Frontal cortex (tissue), 4 donors: ENCODE measurements around the gene NDUFS7. TPM values are rescaled to one million over a fixed set of nuclear protein-coding genes. Genes with fewer than 3 reads are reported as not detected.
"Not testable (repeated sequence)": the region's sequence is repeated elsewhere in the genome, so short reads cannot be mapped to it uniquely, and the experiment has no call there.

Experiments used
- DNase-seq, 2 donors: peaks; one replicate each; pipeline ENCODE4 v3.0.0; 2012; ENCODE audit warnings: low spot score in 2 of 2
- FAIRE-seq: peaks from 2 replicates; lab custom pipeline; 2012; peaks lifted over from hg19 to GRCh38; lab: Jason Lieb, UNC
- total RNA-seq: library from RNA; depleted of rRNA; stranded (reverse); fragments of >200 nt; gene quantifications from one replicate; pipeline ENCODE4 v1.2.3, GENCODE V29; 2014
- donor health status: control.
- donor health status: control.
- donor health status: control.

Gene NDUFS7
- total RNA-seq, 1 donor from 2014 or later = 27.7 TPM

DNA sequence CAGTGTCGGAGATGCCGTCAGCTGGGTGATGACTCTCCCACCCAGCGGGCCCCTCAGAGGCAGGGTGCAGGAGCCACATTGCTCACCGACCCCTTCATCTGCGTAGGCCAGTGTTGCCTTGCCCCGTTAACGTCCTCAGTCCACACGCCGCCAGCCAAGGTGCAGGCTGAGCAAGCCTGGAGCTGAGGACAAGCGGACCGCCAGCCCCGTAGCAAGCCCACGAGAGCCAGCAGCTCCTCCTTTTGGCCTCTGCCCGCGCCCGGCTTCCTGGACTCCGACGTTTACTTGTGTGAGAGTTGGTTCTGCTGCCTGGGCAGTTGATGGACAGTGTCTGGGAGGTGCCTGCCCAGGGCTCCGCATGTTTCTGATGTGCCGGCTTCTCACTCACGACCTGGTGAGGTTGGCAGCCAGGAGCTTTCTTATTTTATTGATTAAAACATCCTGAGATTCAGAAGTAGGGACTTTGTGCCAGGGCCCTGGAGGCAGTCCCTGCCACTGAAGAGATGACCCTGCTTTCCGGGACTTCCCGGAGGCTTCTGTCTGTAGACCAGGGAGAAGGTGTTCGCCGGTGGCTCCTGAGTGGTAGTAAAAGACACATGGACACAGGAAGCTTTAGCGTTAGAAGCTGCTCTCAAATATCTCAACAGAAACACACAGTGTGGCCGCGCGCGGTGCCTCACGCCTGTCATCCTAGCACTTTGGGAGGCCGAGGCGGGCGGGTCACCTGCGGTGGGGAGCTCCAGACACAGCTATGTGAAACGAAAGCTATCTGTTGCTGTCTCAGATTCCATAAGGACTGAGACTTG, 29.5 kb downstream of the NDUFS7 start:
- no peak for DNase-seq
- no peak for FAIRE-seq

DNA sequence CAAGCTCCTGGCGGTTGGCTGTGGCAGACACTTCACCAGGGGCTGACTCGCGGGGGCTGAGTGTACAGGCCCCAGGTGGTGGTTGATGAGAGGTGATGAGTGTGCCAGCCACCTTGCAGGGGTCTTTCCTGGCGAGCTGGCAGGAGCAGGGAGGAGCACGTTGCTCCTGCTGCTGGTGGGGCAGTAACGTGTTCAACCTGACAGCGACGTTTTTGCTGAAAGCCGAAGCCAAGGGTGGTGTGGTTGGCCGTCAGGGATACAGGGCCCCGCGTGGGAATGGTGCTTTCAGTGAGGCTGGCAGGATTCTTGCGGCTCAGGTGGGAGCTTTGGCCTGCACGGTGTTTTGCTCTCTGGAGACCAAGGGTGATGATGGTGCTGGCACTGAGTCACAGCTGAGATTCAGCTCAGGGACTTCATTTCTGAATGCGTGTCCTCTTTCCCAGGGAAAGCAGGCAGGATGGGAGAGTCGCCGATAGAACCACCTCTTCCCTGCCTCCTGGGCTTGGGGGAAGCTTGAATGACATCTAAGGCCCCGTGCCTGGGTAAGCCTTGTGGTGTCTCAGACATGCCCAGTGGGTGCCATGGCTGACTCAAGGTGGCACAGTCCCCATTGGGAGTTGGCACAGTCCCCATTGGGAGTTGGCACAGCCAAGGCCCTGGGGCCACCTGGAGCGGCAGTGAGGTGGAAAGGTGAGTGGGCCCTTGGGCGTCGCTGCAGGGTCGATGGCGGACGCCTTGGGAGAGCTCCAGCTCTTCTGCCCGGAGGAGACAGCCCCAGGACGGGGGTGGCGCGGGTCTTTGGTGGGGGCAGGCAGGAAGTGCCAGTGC, 32.5 kb downstream of the NDUFS7 start:
- DNase-seq (no peak), FAIRE-seq (no peak)

DNA sequence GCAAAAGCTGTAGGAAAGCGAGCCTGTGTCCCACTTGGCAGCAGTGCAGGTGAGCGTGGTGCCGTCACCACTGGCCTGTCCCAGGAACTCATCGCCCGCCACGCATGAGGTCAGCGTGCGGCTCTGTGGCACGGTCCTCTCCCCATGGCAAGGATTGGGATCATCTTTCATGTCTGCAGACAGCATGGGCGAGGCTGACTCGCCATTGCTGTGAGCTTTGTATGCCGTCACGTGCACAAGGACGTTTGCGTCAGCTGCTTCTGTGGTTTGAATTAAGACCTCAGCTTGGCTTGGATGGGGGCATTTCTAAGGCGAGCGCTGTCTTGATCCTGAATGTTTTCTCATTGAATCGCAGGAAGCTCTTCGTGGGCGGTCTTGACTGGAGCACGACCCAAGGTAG, 33.4 kb downstream of the NDUFS7 start:
- FAIRE-seq (no peak), DNase-seq (no peak)

DNA sequence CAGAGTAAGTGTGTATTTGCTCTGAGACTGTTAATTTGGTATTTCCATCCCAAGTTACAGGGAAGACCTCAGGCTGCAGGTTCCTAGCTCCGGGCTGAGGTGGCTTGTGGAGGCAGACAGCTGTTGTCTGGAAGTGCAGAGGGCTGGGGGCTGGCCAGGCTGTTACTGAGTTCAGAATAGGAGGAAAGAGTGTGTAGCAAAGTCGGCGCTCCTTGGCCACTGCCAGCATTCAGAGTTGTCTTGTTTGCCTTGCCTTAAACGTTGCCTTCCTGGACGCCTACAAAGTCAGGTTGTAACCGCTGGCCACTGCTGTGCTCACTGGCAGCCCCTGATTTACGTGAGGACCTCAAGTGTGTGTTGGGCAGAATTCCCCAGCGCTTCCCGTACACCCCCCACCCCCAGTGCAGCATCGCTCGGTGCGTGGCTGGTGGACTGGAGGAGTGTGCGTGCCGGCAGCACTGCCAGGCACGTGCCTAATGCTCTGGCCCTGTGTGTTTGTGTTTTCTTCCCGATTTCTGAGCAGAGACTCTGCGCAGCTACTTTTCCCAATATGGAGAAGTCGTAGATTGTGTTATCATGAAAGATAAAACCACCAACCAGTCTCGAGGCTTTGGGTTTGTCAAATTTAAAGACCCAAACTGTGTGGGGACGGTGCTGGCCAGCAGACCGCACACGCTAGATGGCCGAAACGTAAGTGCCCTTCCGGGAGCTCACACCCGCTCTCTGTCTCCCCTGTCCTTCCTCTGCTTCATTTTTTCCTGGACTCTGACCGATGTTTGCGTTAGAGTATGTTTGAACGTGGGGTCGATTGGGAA, 34.2 kb downstream of the NDUFS7 start:
- no peak for DNase-seq
- FAIRE-seq = no peak

DNA sequence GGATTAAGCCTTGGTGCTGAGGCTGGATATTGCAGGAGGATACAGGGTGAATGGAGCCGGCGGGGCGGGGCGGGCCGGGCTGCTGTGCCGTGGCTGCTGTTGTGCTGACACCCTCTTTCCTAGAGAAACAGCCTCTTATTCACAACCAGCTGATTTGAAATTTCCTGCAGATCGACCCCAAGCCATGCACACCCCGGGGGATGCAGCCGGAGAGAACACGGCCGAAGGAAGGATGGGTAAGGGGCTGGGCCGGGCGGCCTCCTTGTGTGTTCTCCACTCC, 34.7 kb downstream of the NDUFS7 start:
- no peak for DNase-seq
- no peak for FAIRE-seq

- DNase-seq = no peak
- no peak for FAIRE-seq
These were observed 35.4 kb downstream of the NDUFS7 start for GRCh38 chr19:1418951-1419738.

- not testable (repeated sequence) for DNase-seq, FAIRE-seq
These were observed 36.4 kb downstream of the NDUFS7 start for GRCh38 chr19:1420085-1420484.

DNA sequence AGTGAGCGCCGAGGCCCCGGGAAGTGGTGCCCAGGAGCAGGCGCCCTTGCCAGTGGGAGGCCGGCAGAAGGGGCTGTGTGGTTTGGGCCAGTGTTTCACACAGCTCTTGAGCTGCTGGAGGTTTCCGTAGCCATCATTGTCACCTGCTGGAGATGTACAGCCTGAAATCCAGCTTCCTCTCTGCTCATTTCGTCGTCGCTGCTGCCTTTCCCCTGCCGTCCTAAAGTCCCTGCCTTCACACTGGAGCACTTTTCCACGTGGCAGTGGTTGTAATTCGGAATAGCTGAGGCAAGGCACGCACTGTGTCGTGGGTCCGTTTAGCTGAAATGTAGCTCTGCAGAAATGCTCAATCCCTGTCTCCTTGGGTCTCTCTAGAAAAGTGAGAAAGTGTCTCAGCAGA, 36.9 kb downstream of the NDUFS7 start:
- no peak for DNase-seq
- FAIRE-seq = no peak

DNA sequence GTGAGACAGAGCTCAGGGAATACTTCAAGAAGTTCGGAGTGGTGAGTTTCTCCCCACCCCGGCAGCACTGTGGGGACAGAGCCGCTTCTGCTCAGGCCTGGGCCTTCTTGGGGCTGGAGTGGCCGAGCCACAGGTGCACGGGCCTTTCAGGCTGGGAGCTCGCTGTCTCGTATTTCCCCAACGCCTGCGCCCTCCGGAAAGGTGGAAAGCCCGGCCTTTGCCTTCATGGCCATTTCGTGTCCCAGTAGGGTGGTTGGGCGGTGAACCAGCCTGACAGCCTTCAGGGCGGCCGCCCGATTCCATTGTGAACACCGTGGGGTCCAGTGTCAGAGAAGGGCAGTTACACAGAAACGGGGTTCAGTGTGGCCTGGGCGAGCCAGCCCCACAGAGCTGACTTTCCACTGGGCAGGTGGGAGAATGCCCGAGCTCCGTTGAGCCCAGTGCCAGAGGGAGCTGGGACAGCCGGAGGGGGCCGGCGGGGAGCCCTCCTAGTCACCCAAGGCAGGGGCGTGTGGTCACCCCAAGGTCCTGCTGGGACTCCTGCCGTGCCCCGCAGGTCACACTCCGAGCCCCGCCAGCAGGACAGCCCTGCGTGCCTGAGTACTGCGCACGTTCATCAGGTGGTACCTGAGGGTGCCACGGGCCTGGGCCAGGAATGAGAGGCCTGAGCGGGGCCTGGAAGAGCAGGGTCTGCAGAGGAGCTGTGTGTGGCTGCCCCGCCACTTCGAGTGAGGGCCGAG, 37.7 kb downstream of the NDUFS7 start:
- FAIRE-seq (no peak), DNase-seq (no peak)

DNA sequence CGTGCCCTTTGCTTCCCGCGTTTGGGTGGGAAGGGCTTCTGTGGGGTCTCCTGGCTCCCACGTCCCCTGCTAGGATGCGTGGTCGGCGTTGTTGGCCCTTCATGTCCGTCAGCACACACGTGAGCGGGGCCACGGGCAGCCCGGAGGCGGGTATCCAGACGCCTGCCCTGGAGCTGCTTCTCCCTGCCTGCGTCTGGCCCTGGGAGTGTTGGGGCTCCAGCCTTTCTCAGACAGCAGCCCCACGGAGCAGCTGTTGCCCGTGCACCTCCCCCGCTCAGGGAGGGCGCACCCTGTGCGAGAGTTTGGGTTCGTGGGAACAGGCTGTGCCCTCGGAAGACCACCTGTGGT, 38.2 kb downstream of the NDUFS7 start:
- no peak for FAIRE-seq
- DNase-seq = no peak

GRCh38 chr19:1422360-1422759, 38.7 kb downstream of the NDUFS7 start:
- FAIRE-seq (no peak), DNase-seq (no peak)

- FAIRE-seq = no peak
- DNase-seq = no peak
These were observed 39.2 kb downstream of the NDUFS7 start for GRCh38 chr19:1422943-1423342.

- DNase-seq (no peak), FAIRE-seq (no peak)
These were observed 39.9 kb downstream of the NDUFS7 start for GRCh38 chr19:1423436-1424191.

DNA sequence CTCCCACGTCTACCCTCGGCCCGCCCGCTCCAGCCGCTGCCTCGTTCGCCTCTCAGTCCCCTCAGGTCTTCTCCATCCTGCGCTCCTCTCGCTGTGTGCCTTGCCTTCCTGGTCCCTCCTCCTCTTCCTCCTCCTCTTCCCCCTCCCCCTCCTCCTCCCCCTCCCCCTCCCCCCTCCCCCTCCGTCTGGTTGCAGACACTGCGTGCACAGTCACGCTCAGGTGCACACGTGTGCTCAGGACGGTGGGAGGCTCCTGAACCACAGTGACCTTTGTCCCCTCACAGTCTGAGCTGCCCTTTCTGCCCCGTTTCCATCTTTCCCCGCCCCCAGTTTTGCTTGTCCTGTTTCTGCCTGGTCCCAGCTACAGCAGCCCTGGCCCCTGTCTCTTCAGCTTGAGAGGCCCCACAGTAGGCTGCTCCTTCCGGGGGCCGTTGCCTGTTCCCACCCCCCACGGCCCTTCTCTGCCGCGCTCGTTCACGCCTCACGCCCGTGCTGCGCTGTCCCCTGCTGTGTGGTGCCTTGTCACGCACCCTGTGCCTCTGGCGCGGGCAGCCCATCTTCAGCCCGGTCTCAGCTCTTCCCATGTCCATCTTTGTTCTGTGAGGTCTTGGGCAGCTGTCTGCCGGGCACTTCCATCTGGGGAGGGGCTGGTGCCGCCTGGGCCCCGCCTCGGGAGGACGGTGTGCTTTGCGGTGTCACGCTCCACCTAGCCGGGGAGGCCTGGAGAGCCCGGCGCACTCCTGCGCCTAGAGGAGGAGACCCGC, 40.7 kb downstream of the NDUFS7 start:
- DNase-seq (no peak), FAIRE-seq (no peak)

DNA sequence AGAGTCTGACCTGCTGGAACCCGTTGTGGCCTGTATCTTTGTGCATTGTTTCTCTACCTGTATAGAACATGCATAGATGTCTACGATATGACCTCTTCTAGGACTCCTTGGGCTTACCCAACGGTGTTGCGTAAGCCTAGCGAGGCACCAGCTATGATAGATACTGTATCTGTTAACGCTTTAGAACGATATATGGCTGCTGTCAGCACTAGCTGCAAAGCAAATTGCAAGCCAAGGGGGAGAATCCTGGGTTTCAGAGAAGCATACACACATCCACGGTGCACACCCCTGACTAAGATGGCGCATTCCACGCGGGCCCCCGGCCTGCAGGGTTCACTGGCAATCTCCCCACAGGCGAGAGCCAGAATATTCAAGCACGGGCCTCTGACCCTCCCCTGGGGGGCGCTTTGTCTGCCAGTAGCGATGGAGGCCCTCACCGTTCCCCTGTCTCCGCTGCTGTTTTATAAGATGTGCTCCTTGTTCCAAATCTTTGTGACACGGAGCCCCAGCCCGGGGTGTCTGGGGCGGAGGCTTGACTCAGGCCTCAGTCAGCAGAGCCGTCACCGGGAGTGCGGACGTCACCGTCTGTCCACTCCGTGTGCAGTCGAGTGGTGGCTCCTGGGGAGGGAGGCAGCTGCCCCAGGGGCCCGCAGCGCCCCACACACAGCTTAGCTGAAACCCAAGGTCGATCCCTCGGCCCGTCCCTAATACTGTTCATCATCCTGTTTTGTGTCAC, 41.6 kb downstream of the NDUFS7 start:
- FAIRE-seq (no peak), DNase-seq (no peak)

DNA sequence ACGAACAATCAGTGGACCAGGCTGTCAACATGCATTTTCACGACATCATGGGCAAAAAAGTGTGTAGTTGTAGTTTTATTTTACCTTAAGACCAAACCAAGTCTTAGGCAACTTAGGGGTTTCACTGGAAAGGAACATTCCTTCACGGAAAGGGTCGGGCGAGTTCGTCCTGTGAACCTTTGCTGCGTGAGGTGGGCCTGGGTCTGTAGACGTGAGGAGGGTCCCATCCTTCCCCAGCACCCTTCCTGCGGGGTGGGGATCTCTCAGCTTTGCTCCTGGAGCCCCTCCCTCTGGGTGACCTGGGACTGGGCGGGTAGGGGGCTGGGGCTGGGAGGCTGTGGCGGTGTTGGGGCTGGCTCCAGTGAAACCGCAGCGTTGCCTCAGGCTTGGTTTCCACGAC, 42.2 kb downstream of the NDUFS7 start:
- DNase-seq (no peak), FAIRE-seq (no peak)

DNA sequence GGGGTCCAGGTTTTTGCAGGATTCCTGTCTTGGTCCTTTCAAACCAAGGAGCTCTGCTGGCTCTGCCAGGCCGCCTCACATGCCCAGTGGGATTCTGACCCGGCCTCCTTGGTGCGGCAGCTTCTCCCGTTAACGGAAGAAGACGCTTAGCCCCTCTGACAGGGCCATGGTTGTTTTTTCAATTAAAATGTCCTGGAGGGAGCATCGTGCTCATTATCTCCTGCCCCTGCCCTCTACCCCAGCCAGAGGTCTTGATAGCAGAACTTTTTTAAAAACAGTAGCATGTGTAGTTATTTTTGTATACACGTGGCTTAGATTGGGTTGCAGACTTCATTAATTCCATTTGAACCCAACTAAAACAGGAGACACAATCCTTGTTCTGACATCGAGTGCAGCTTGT, 43.0 kb downstream of the NDUFS7 start:
- DNase-seq = no peak
- FAIRE-seq = no peak
